Testis (tissue), 3 donors: ENCODE results near the gene SGPP2. TPM values are rescaled to one million over a fixed set of nuclear protein-coding genes. Genes with fewer than 3 reads are reported as not detected.
A peak's percentile ranks its signal among the peaks of the same experiment; 100 is the strongest.

ENCODE experiments used
- DNase-seq: peaks from one replicate; pipeline ENCODE4 v3.0.0-alpha.2; 2019
- H3K27ac ChIP-seq, 2 donors: fragments of 200-600 bp; sonication (generic); one replicate each; pipeline ENCODE4 v1.5.1; 2019
- H3K27me3 ChIP-seq: fragments of 200-600 bp; sonication (generic); one replicate; pipeline ENCODE4 v1.5.1; 2019
- H3K36me3 ChIP-seq: fragments of 200-600 bp; sonication (generic); one replicate; pipeline ENCODE4 v1.5.1; 2017; ENCODE audit warnings: low read depth; ENCODE audit errors: missing control alignments
- H3K4me1 ChIP-seq: fragments of 200-600 bp; sonication (generic); one replicate; pipeline ENCODE4 v1.5.1; 2019
- H3K4me3 ChIP-seq, 2 donors: fragments of 200-600 bp; sonication (generic); one replicate each; pipeline ENCODE4 v1.5.1; 2017 to 2019
- H3K9me3 ChIP-seq: fragments of 200-600 bp; sonication (generic); one replicate; pipeline ENCODE4 v1.5.1; 2017
- CTCF ChIP-seq, 3 experiments: fragments of 450-650 bp in 2 of 3; fragments of 200-600 bp in 1 of 3; sonication (generic) in 1 of 3; IDR thresholded peaks; one replicate each; pipeline ENCODE4 v1.5.1; 2016 to 2019; ENCODE audit warnings: antibody characterized with exemption in 3 of 3, mild to moderate bottlenecking in 2 of 3, moderate library complexity in 1 of 3
- POLR2A ChIP-seq: fragments of 450-650 bp; IDR thresholded peaks from one replicate; pipeline ENCODE4 v1.6.1; 2017; ENCODE audit warnings: antibody characterized with exemption, mild to moderate bottlenecking, moderate library complexity
- WGBS, 2 donors: methylation state at CpG; one replicate each; pipeline ENCODE4 v1.1.5; 2018; 5-methylcytosine and 5-hydroxymethylcytosine counted together
- intact Hi-C: fragments of 100-400 bp; cut with DNase I; formaldehyde crosslinking; loops from one replicate; pipeline ENCODE4 v1.15.1; 2023; ENCODE audit warnings: low total_unique reads
- polyA plus RNA-seq: library from polyadenylated mRNA; stranded (reverse); fragments of 350-450 nt; fragmentation: Illumina TruSeq; extraction: RNeasy Lipid Tissue Mini Kit (QIAGEN cat#74804); gene quantifications from one replicate; pipeline ENCODE4 v1.2.3, GENCODE V29; 2014; ENCODE audit warnings: low read depth, low replicate concordance; ENCODE audit not compliant: insufficient read depth
- total RNA-seq, 2 donors: library from RNA; depleted of rRNA; stranded (reverse); fragments of >200 nt; gene quantifications; one replicate each; pipeline ENCODE4 v1.2.3, GENCODE V29; 2016

SGPP2 gene
- total and polyA plus RNA-seq, 3 donors from 2014 or later, result 3.0 to 5.9 (median 3.1) TPM

GRCh38 chr2:222548992-222549391 lies 124.6 kb downstream of the SGPP2 start:
- intact Hi-C loops, result no loop called here

GRCh38 chr2:222554517-222554916 lies 130.2 kb downstream of the SGPP2 start:
- intact Hi-C loops, result no loop called here
- Histone ChIP-seq H3K4me1 (no peaks in the 10 kb centered on the region), H3K4me3 (no peak overlapping the region), H3K9me3 (no peaks in the 10 kb centered on the region), H3K36me3 (no peaks in the 10 kb centered on the region), H3K27me3 (no peaks in the 10 kb centered on the region), H3K27ac (no peak overlapping the region)
- WGBS, 2 donors, result 50 to 52% methylated on average over 7 of the region's 7 CpGs
- TF ChIP-seq POLR2A (no peak), CTCF (IDR thresholded peaks at IDR 0.05) (no peak)
- DNase-seq, result no peak

More at GRCh38 chr2:222548992-222549391, 124.6 kb downstream of the SGPP2 start:
- Histone ChIP-seq H3K4me3 (no peak overlapping the region), H3K27me3 (no peaks in the 10 kb centered on the region), H3K4me1 (peaks cover 4% of the 10 kb centered on the region), H3K27ac (no peak overlapping the region), H3K9me3 (no peaks in the 10 kb centered on the region), H3K36me3 (no peaks in the 10 kb centered on the region)
- 35 to 58% methylated on average over 3 of the region's 3 CpGs for WGBS, 2 donors
- peak; percentile 29 for DNase-seq
- TF ChIP-seq POLR2A (no peak), CTCF (IDR thresholded peaks at IDR 0.05) (no peak)

GRCh38 chr2:222561151-222561550 lies 136.8 kb downstream of the SGPP2 start:
- no peaks in the 10 kb centered on the region for H3K9me3 ChIP-seq
- DNase-seq, result no peak
- H3K4me3 ChIP-seq, result no peak overlapping the region
- no peaks in the 10 kb centered on the region for H3K27me3 ChIP-seq
- no peaks in the 10 kb centered on the region for H3K36me3 ChIP-seq
- intact Hi-C loops, result no loop called here
- no peak overlapping the region for H3K27ac ChIP-seq
- 93 to 95% methylated on average over 4 of the region's 4 CpGs for WGBS, 2 donors
- no peaks in the 10 kb centered on the region for H3K4me1 ChIP-seq
- TF ChIP-seq POLR2A (no peak), CTCF (IDR thresholded peaks at IDR 0.05) (no peak)

GRCh38 chr2:222561817-222562645 lies 137.7 kb downstream of the SGPP2 start:
- Histone ChIP-seq H3K27me3 (no peaks in the 10 kb centered on the region), H3K4me3 (no peak overlapping the region), H3K27ac (no peak overlapping the region), H3K4me1 (no peaks in the 10 kb centered on the region), H3K36me3 (no peaks in the 10 kb centered on the region), H3K9me3 (no peaks in the 10 kb centered on the region)
- DNase-seq, result peak; percentile 71
- intact Hi-C loops, result no loop called here
- 65 to 66% methylated on average over 6 of the region's 6 CpGs for WGBS, 2 donors
- TF ChIP-seq CTCF (IDR thresholded peaks at IDR 0.05), result peak; percentile 55 to 66 (median 63)
- TF ChIP-seq POLR2A, result no peak
